ENCODE results near the gene PHOX2A. TPM values are rescaled to one million over a fixed set of nuclear protein-coding genes. Genes with fewer than 3 reads are reported as not detected.
"Not testable (repeated sequence)": the region's sequence is repeated elsewhere in the genome, so short reads cannot be mapped to it uniquely, and the experiment has no call there.

The PHOX2A gene
- total RNA-seq, 2 experiments from 2014 or later = not detected

DNA sequence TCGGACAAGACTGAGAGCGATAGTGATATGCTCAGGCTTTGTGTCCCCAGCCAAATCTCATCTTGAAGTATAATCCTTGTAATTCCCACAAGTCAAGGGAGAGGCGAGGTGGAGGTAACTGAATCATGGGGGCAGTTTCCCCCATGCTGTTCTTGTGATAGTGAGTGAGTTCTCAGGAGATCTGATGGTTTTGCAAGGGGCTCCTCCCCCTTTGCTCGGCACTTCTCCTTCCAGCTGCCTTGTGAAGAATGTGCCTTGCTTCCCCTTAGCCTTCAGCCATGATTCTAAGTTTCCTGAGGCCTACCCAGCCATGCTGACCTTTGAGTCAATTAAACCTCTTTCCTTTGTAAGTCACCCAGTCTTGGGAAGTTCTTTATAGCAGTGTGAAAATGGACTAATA lies 34.9 kb downstream of the PHOX2A start:
- ChIA-PET CTCF (no interaction called here), POLR2A (no interaction called here)
- no peaks in the 10 kb centered on the region for H3K4me1 Mint-ChIP-seq (ENCODE audit: low read depth)
- peaks cover 12% of the 10 kb centered on the region for H3K27me3 Mint-ChIP-seq
- no peak overlapping the region for H3K27ac Mint-ChIP-seq
- H3K4me3 Mint-ChIP-seq = no peak overlapping the region
- no peak for DNase-seq
- peaks cover 12% of the 10 kb centered on the region for H3K36me3 Mint-ChIP-seq
- H3K9me3 Mint-ChIP-seq = peaks cover 15% of the 10 kb centered on the region
- intact Hi-C loops (cut with micrococcal nuclease) = no loop called here

DNA sequence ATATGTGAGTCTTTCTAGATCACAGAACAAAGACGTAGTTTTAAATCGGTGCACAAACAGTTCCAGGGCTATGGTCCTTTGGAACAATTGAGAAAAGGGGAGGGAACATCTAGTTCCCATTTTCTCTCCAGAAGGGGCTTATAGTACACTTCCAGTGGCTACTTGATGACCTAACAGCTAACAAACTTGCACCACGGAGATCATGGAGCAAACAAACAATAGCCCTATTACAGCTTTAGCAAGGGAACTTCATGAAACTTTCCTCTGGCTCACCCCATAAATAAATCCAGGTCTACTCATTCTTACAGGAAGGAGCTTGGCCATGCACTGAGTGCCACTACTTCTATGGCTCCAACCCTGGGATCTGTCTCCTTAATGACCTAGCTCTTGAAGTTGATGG lies 35.7 kb downstream of the PHOX2A start:
- peaks cover 12% of the 10 kb centered on the region for H3K36me3 Mint-ChIP-seq
- ChIA-PET CTCF (interaction anchor here (0.9 kb wide), 1 partner anchor 24 kb away, joined by 3 read pairs; no protein-coding TSS in a partner anchor), POLR2A (no interaction called here)
- intact Hi-C loops (cut with micrococcal nuclease) = no loop called here
- no peak for DNase-seq
- H3K4me3 Mint-ChIP-seq = no peak overlapping the region
- H3K27ac Mint-ChIP-seq = no peak overlapping the region
- peaks cover 15% of the 10 kb centered on the region for H3K9me3 Mint-ChIP-seq
- H3K27me3 Mint-ChIP-seq = peaks cover 12% of the 10 kb centered on the region
- H3K4me1 Mint-ChIP-seq (ENCODE audit: low read depth) = no peaks in the 10 kb centered on the region

- DNase-seq; H3K4me1 Mint-ChIP-seq (ENCODE audit: low read depth); POLR2A ChIA-PET; CTCF ChIA-PET; intact Hi-C loops (cut with micrococcal nuclease); H3K4me3 Mint-ChIP-seq; H3K27ac Mint-ChIP-seq: not testable (repeated sequence)
- peaks cover 15% of the 10 kb centered on the region for H3K9me3 Mint-ChIP-seq
- peaks cover 12% of the 10 kb centered on the region for H3K36me3 Mint-ChIP-seq
- peaks cover 11% of the 10 kb centered on the region for H3K27me3 Mint-ChIP-seq
Measured at GRCh38 chr11:72206794-72207193, 37.2 kb downstream of the PHOX2A start.

DNA sequence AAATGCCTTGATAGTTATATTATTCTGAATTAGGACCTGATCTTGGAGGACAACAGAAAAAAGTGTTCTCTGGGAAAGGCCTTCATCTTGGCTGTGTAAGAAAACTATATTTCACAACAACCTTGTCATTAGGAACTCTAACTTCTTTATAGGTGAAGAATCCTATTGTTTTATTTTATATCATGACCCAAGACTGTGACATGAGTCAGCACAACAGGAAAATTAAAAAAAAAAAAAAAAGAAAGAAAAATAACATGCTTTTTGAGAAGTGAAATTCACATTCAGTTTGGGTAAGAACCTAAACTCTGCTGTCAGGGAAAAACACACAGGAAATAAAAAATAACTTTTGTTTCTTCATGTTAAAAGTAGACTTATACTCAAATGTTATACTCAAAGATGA lies 39.1 kb downstream of the PHOX2A start:
- intact Hi-C loops (cut with micrococcal nuclease) = no loop called here
- no peak for DNase-seq
- peaks cover 10% of the 10 kb centered on the region for H3K36me3 Mint-ChIP-seq
- CTCF ChIA-PET = no interaction called here
- POLR2A ChIA-PET = no interaction called here
- no peaks in the 10 kb centered on the region for H3K4me1 Mint-ChIP-seq (ENCODE audit: low read depth)
- H3K9me3 Mint-ChIP-seq = peaks cover 13% of the 10 kb centered on the region
- H3K27ac Mint-ChIP-seq = no peak overlapping the region
- H3K27me3 Mint-ChIP-seq = peaks cover 7% of the 10 kb centered on the region
- no peak overlapping the region for H3K4me3 Mint-ChIP-seq

GRCh38 chr11:72203163-72203562 lies 40.8 kb downstream of the PHOX2A start:
- Mint-ChIP-seq H3K4me1 (ENCODE audit: low read depth) (no peaks in the 10 kb centered on the region), H3K4me3 (no peak overlapping the region), H3K27me3 (peaks cover 3% of the 10 kb centered on the region), H3K36me3 (no peaks in the 10 kb centered on the region), H3K27ac (no peak overlapping the region), H3K9me3 (no peaks in the 10 kb centered on the region)
- intact Hi-C loops (cut with micrococcal nuclease) = no loop called here
- CTCF ChIA-PET = no interaction called here
- POLR2A ChIA-PET = no interaction called here
- DNase-seq = no peak

- H3K9me3 Mint-ChIP-seq = no peaks in the 10 kb centered on the region
- DNase-seq = no peak
- no peaks in the 10 kb centered on the region for H3K4me1 Mint-ChIP-seq (ENCODE audit: low read depth)
- H3K27ac Mint-ChIP-seq = no peak overlapping the region
- POLR2A ChIA-PET = no interaction called here
- no peaks in the 10 kb centered on the region for H3K36me3 Mint-ChIP-seq
- H3K4me3 Mint-ChIP-seq = no peak overlapping the region
- H3K27me3 Mint-ChIP-seq = peaks cover 3% of the 10 kb centered on the region
- CTCF ChIA-PET = no interaction called here
- intact Hi-C loops (cut with micrococcal nuclease) = no loop called here
Measured at GRCh38 chr11:72202571-72202970, 41.4 kb downstream of the PHOX2A start.

GRCh38 chr11:72201445-72201844 lies 42.5 kb downstream of the PHOX2A start:
- H3K4me1 Mint-ChIP-seq (ENCODE audit: low read depth); H3K36me3 Mint-ChIP-seq; H3K9me3 Mint-ChIP-seq; DNase-seq; POLR2A ChIA-PET; CTCF ChIA-PET; H3K27ac Mint-ChIP-seq; intact Hi-C loops (cut with micrococcal nuclease); H3K27me3 Mint-ChIP-seq; H3K4me3 Mint-ChIP-seq: not testable (repeated sequence)

DNA sequence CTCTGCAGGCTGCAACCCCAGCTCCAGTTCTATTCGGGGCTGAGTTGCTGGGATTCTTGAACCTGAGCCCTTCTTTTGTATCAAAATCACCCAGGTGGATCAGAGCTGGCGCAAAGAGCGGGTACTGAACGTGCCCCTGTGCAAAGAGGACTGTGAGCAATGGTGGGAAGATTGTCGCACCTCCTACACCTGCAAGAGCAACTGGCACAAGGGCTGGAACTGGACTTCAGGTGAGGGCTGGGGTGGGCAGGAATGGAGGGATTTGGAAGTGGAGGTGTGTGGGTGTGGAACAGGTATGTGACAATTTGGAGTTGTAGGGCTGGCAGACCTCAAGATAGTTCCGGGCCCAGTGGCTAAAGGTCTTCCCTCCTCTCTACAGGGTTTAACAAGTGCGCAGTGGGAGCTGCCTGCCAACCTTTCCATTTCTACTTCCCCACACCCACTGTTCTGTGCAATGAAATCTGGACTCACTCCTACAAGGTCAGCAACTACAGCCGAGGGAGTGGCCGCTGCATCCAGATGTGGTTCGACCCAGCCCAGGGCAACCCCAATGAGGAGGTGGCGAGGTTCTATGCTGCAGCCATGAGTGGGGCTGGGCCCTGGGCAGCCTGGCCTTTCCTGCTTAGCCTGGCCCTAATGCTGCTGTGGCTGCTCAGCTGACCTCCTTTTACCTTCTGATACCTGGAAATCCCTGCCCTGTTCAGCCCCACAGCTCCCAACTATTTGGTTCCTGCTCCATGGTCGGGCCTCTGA lies 48.3 kb downstream of the PHOX2A start:
- Mint-ChIP-seq H3K27me3 (peaks cover 3% of the 10 kb centered on the region), H3K36me3 (no peaks in the 10 kb centered on the region), H3K4me1 (ENCODE audit: low read depth) (no peaks in the 10 kb centered on the region), H3K4me3 (no peak overlapping the region), H3K27ac (no peak overlapping the region), H3K9me3 (no peaks in the 10 kb centered on the region)
- intact Hi-C loops (cut with micrococcal nuclease) = no loop called here
- ChIA-PET CTCF (interaction anchor here (0.9 to 1.5 kb wide), 2 partner anchors 12 to 218 kb away, joined by 3 read pairs; no protein-coding TSS in a partner anchor), POLR2A (no interaction called here)
- DNase-seq = no peak

DNA sequence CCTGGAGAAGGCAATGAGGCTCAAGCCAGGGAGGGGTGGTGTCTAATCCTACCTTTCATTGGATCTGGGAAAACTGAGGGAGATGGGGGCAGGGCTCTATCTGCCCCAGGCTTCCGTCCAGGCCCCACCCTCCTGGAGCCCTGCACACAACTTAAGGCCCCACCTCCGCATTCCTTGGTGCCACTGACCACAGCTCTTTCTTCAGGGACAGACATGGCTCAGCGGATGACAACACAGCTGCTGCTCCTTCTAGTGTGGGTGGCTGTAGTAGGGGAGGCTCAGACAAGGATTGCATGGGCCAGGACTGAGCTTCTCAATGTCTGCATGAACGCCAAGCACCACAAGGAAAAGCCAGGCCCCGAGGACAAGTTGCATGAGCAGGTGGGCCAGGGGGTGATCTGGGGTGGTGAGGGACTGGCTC lies 52.0 kb downstream of the PHOX2A start, which contains the start of gene FOLR1:
Gene FOLR1, plus strand, starts transcription at position 180 of the 421 bp plus-strand sequence. Its CDS starts 34 bp downstream, at position 214.
- CTCF ChIA-PET = no interaction called here
- Mint-ChIP-seq H3K4me1 (ENCODE audit: low read depth) (no peaks in the 10 kb centered on the region), H3K4me3 (no peak within 1 kb of the TSS), H3K9me3 (no peaks in the 10 kb centered on the region), H3K36me3 (no peaks in the 10 kb centered on the region), H3K27ac (no peak within 1 kb of the TSS), H3K27me3 (peaks cover 3% of the 10 kb centered on the region)
- POLR2A ChIA-PET = no interaction called here
- intact Hi-C loops (cut with micrococcal nuclease) = no loop called here
- DNase-seq = no peak

GRCh38 chr11:72190631-72191071 lies 53.3 kb downstream of the PHOX2A start:
- ChIA-PET POLR2A (no interaction called here), CTCF (interaction anchor here (1.1 kb wide), 1 partner anchor 46 kb away, joined by 5 read pairs; no protein-coding TSS in a partner anchor)
- no peaks in the 10 kb centered on the region for H3K4me1 Mint-ChIP-seq (ENCODE audit: low read depth)
- H3K27me3 Mint-ChIP-seq = no peaks in the 10 kb centered on the region
- H3K27ac Mint-ChIP-seq = no peak overlapping the region
- H3K4me3 Mint-ChIP-seq = no peak overlapping the region
- intact Hi-C loops (cut with micrococcal nuclease) = no loop called here
- H3K36me3 Mint-ChIP-seq = no peaks in the 10 kb centered on the region
- DNase-seq = no peak
- no peaks in the 10 kb centered on the region for H3K9me3 Mint-ChIP-seq

DNA sequence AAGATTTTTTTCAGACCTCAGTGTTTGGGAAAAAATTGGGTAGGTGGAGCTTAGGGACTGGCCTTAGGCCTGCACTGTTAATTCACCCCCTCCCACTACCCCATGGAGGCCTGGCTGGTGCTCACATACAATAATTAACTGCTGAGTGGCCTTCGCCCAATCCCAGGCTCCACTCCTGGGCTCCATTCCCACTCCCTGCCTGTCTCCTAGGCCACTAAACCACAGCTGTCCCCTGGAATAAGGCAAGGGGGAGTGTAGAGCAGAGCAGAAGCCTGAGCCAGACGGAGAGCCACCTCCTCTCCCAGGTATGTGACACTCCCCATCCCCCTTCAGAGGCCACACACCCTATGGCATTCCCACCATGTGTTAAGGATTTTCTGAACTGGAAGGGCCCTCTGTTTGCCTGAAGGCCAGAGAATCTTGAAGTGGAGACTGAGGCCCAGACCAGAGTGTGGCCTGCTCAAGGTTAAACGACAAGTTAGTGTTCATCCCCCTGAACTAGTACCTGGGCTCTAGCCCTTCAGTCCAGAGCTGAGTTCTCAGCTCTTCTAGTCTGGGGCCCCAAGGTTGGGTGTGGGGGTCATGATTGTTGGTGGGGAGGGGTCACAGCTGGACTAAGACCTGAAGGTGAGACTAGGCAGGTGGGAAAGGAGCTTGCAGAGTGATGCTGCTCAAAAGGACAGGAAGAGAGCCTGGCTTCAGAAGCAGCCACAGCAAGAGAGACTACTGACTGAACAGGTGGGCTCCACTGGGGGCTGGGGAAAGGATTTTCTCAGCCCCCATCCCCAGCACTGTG lies 54.3 kb downstream of the PHOX2A start:
- DNase-seq = no peak
- ChIA-PET POLR2A (no interaction called here), CTCF (interaction anchor here (1.1 to 2.0 kb wide), 2 partner anchors 46 to 165 kb away, joined by 4 to 6 read pairs; no protein-coding TSS in a partner anchor)
- Mint-ChIP-seq H3K4me3 (no peak overlapping the region), H3K27ac (no peak overlapping the region), H3K27me3 (no peaks in the 10 kb centered on the region), H3K9me3 (no peaks in the 10 kb centered on the region), H3K36me3 (no peaks in the 10 kb centered on the region), H3K4me1 (ENCODE audit: low read depth) (no peaks in the 10 kb centered on the region)
- intact Hi-C loops (cut with micrococcal nuclease) = no loop called here

Data from activated CD4-positive, alpha-beta memory T cell treated with anti-CD3 and anti-CD28 coated beads for 36 hours (primary cell).